Measurements from ENCODE around the gene ABHD8.
A peak's percentile ranks its signal among the peaks of the same experiment; 100 is the strongest.

ABHD8 gene

GRCh38 chr19:17249887-17250548 is 53.2 kb downstream of the ABHD8 start:
- no peak for DNase-seq (ENCODE audit: low read depth)
- no peak for TF ChIP-seq CTCF (conservative IDR thresholded peaks at IDR 0.05; ENCODE audit: low read depth, low read length)
- no peak overlapping the region for H3K4me3 ChIP-seq (ENCODE audit: low read length)

- no peak for DNase-seq (ENCODE audit: low read depth)
- TF ChIP-seq CTCF (conservative IDR thresholded peaks at IDR 0.05; ENCODE audit: low read depth, low read length), result no peak
- H3K4me3 ChIP-seq (ENCODE audit: low read length), result no peak overlapping the region
Observed at GRCh38 chr19:17248011-17248776, 55.0 kb downstream of the ABHD8 start.

GRCh38 chr19:17246681-17247425 is 56.4 kb downstream of the ABHD8 start:
- H3K4me3 ChIP-seq (ENCODE audit: low read length), result peak overlapping the region; percentile 52
- no peak for DNase-seq (ENCODE audit: low read depth)
- TF ChIP-seq CTCF (conservative IDR thresholded peaks at IDR 0.05; ENCODE audit: low read depth, low read length), result no peak

DNA sequence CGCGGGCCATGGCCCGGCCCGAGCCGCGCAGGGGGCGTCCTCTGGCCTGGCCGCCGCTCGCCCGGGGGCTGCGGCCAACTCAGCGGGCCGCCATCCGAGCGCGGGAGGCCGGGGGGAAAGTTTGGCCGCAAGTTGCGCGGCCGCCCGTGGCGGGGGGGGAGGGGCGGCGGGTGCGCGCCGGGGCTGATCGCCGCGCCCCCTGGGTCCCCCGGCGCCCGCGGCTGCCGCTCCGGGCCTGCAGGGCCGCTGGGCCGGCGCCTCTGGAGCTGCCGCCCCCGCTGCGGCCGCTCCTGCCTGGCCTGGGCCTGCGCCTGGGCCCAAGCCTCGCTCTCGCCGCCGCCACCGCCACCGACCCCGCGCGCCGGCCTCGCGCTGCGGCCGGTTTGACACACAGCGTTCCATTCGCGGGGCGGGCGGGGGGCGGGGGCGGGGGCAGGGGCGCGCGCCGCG is 57.7 kb downstream of the ABHD8 start, which contains the start of gene NR2F6:
TSS of gene NR2F6 (minus strand) at position 385 of the 450 bp plus-strand sequence. CDS start 699 bp downstream, outside the sequence.
- TF ChIP-seq CTCF (conservative IDR thresholded peaks at IDR 0.05; ENCODE audit: low read depth, low read length), result no peak
- DNase-seq (ENCODE audit: low read depth), result no peak
- H3K4me3 ChIP-seq (ENCODE audit: low read length), result peak within 1 kb of the TSS; percentile 65

DNA sequence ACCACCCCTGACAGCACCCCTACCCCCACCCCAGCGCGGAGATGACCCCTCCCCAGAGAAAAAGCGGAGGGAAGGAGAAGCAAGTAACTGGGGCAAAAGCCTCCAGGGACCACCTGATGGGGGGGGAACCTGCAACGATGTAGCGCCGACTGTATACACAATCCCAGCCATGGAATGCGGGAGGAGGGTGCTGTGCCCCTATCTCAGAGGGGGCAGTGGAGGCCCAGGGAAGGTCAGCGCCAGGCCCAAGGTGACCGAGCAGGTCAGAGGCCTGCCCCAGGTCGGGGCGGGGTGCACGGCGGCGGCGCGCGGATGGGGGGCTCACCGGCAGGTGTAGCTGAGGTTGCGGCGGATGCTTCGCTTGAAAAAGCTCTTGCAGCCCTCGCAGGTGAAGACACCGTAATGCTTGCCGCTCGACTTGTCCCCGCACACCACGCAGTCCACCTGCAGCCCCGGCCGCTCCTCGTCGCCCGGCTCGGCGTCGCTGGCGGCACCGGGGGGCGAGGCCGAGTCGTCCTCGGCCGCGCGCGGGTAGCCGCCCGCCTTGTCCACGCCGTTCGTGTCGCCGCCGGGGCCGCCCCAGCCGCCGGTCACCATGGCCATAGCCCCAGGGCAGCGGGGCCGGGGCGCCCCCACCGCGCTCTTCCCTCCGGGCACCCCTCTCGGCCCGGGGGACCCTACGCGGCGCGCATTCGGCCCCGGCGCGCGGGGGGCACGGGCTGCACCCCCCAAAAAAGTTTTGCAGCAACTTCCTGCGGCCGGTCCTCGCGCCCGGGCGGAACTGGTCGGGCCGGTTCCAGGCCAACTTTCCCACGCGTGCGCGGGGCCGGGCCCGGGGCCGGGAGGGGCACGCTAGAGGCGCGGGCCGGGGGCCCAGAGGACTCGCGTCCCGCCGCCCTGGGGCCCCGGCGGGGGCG is 58.3 kb downstream of the ABHD8 start:
- TF ChIP-seq CTCF (conservative IDR thresholded peaks at IDR 0.05; ENCODE audit: low read depth, low read length), result no peak
- peak overlapping the region; percentile 65 for H3K4me3 ChIP-seq (ENCODE audit: low read length)
- DNase-seq (ENCODE audit: low read depth), result no peak

All from retinal pigment epithelial cell (primary cell).